ENCODE measurements around the gene APEH.
A peak's percentile ranks its signal among the peaks of the same experiment; 100 is the strongest.
"Not testable (repeated sequence)": the region's sequence is repeated elsewhere in the genome, so short reads cannot be mapped to it uniquely, and the experiment has no call there.

APEH gene

DNA sequence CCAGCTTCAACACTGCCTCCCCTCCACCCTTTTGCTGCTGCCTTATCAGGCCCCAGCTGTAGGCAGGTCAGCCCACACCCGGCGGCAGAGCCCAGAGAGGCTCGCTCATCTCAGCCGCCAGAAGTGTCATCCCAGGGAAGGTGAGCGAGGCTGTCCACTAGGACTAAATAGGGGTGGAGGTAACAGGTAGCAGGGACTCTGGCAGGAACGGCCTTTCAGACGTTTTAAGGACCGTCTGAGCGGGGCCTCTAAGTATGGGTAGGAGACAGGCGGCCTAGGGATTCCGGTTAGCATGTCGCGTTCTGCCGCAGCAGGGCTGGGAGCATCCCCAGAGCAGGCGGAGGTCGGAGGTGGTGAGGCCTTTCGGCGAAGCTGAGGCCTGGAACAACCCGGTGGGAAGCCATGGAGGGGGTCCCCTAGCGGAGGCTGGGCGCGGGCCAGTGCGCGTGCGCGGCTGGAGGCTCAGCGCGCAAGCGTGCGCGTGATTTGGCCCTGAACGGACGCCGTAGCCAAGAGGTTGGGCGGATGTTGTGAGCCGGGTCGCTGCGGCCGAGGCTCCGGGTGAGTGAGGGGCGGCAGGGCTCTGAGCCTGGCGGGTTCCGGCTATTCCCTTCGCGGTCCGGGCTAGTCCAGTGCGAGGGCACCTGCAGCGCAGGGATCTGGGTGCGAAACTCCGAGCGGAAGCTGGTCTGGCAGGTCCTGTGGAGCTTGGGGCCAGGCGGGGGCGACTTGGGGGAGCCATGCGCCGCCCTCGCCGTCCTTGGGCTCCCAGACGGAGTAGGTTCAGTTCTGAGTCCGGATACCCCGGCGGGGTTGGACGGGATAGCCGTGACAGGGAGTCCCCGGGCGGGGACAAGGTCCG lies 15.1 kb downstream of the APEH start, which contains the start of the genes MST1 and RNF123:
Gene MST1, minus strand, starts transcription at position 429 of the 862 bp plus-strand sequence. CDS start 783 bp downstream, outside the sequence.
Gene RNF123, plus strand, starts transcription at position 512 of the 862 bp plus-strand sequence. CDS start 1,609 bp downstream, outside the sequence.
- peak within 1 kb of the TSS; percentile 33 for H2AK5ac ChIP-seq (ENCODE audit: low read length)
- H3K27me3 ChIP-seq (ENCODE audit: insufficient read depth, low read length), result no peaks in the 10 kb centered on the region
- H2BK12ac ChIP-seq (ENCODE audit: low read length), result no peak within 1 kb of the TSS
- peak within 1 kb of the TSS; percentile 80 for H2AFZ ChIP-seq (ENCODE audit: insufficient read depth, low read length, poor library complexity)
- H3K9ac ChIP-seq (ENCODE audit: low read length), result peak within 1 kb of the TSS; percentile 88
- no CpG with 5 or more reads among the region's 66 CpGs for WGBS (ENCODE audit: extremely low coverage, insufficient coverage, insufficient read length)
- H3K4me1 ChIP-seq (ENCODE audit: control insufficient read depth in 1 of 2, insufficient read depth in 2 of 2, low read length in 2 of 2), result peaks cover 3 to 18% of the 10 kb centered on the region in 2 experiments
- peak within 1 kb of the TSS; percentile 48 for H3K4ac ChIP-seq (ENCODE audit: low read depth, low read length)
- H2BK120ac ChIP-seq (ENCODE audit: insufficient read depth, low read length, poor library complexity), result peak within 1 kb of the TSS; percentile 17
- peak; percentile 80 to 91 for DNase-seq
- H4K91ac ChIP-seq (ENCODE audit: low read depth, low read length), result peak within 1 kb of the TSS; percentile 81
- H4K8ac ChIP-seq (ENCODE audit: low read depth, low read length), result peak within 1 kb of the TSS; percentile 94
- peak within 1 kb of the TSS; percentile 99 for H3K4me2 ChIP-seq (ENCODE audit: low read length)
- peak within 1 kb of the TSS; percentile 83 for H3K14ac ChIP-seq (ENCODE audit: low read length)
- H4K12ac ChIP-seq (ENCODE audit: low read depth, low read length), result peak within 1 kb of the TSS; percentile 78
- peak within 1 kb of the TSS; percentile 8 for H2BK5ac ChIP-seq (ENCODE audit: low read depth, low read length, poor library complexity)
- peaks cover 3% of the 10 kb centered on the region in 2 experiments for H3K36me3 ChIP-seq (ENCODE audit: control insufficient read depth in 1 of 2, insufficient read depth in 2 of 2, low read length in 2 of 2)
- H3K79me1 ChIP-seq (ENCODE audit: low read length), result peaks cover 8% of the 10 kb centered on the region
- peak within 1 kb of the TSS; percentile 89 for H3K4me3 ChIP-seq (ENCODE audit: low read depth, low read length)
- peak within 1 kb of the TSS; percentile 51 for H3K27ac ChIP-seq (ENCODE audit: low read depth, low read length)
- H3K23ac ChIP-seq (ENCODE audit: low read length), result no peak within 1 kb of the TSS
- H3K18ac ChIP-seq (ENCODE audit: low read length), result peak within 1 kb of the TSS; percentile 44
- peaks cover under 1% of the 10 kb centered on the region for H3K9me3 ChIP-seq (ENCODE audit: insufficient read depth, low read depth, low read length)
- peaks cover 7% of the 10 kb centered on the region for H3K79me2 ChIP-seq (ENCODE audit: control insufficient read depth, insufficient read depth, low read length, poor library complexity)

DNA sequence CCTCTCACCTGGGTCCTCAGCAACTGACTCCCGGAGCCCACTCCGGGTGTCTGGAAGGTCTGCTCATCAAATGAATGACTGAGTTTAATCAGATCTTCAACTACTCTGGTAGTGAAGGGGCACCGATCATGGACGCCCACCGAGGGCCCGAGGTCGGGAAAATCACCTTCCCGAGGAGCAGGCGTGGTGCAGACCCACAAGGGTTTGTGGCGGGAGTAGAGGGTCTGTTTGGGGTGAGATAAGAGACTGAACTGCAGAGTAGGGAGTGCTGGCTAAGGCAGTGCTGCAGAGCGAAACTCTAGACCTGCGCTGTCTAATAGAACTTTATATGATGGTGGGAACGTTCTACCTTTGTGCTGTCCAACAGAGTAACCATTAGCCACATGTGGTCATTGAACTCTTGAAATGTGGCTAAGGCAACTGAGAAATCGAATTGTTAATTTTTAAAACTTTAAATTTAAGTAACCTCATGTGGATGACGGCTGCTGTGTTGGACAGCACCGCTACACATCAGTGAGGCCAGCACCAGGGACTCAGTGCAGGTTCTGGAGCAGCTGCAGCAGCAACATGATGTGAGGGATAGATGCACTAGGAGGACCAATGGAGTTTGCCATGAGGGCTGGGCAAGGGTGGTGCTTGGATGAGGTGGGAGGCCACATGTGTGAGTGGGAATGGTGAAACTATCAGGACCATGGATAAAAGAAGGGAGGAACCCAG lies 15.9 kb downstream of the APEH start:
- H3K18ac ChIP-seq (ENCODE audit: low read length), result peak overlapping the region; percentile 38
- H3K4me1 ChIP-seq (ENCODE audit: control insufficient read depth in 1 of 2, insufficient read depth in 2 of 2, low read length in 2 of 2), result peaks cover 3 to 18% of the 10 kb centered on the region in 2 experiments
- H3K4ac ChIP-seq (ENCODE audit: low read depth, low read length), result peak overlapping the region; percentile 13
- not testable (repeated sequence) for DNase-seq; H3K79me2 ChIP-seq (ENCODE audit: control insufficient read depth, insufficient read depth, low read length, poor library complexity); H2BK5ac ChIP-seq (ENCODE audit: low read depth, low read length, poor library complexity); H3K27ac ChIP-seq (ENCODE audit: low read depth, low read length); H2BK12ac ChIP-seq (ENCODE audit: low read length); H3K27me3 ChIP-seq (ENCODE audit: insufficient read depth, low read length); H2AK5ac ChIP-seq (ENCODE audit: low read length); H2AFZ ChIP-seq (ENCODE audit: insufficient read depth, low read length, poor library complexity); H3K23ac ChIP-seq (ENCODE audit: low read length); H3K79me1 ChIP-seq (ENCODE audit: low read length); H3K36me3 ChIP-seq (ENCODE audit: control insufficient read depth in 1 of 2, insufficient read depth in 2 of 2, low read length in 2 of 2); H3K9me3 ChIP-seq (ENCODE audit: insufficient read depth, low read depth, low read length)
- peak overlapping the region; percentile 86 for H4K8ac ChIP-seq (ENCODE audit: low read depth, low read length)
- peak overlapping the region; percentile 99 for H3K4me2 ChIP-seq (ENCODE audit: low read length)
- H4K12ac ChIP-seq (ENCODE audit: low read depth, low read length), result peak overlapping the region; percentile 55
- peak overlapping the region; percentile 62 for H3K14ac ChIP-seq (ENCODE audit: low read length)
- peak overlapping the region; percentile 15 for H2BK120ac ChIP-seq (ENCODE audit: insufficient read depth, low read length, poor library complexity)
- peak overlapping the region; percentile 88 for H3K9ac ChIP-seq (ENCODE audit: low read length)
- no CpG with 5 or more reads among the region's 16 CpGs for WGBS (ENCODE audit: extremely low coverage, insufficient coverage, insufficient read length)
- H4K91ac ChIP-seq (ENCODE audit: low read depth, low read length), result peak overlapping the region; percentile 53
- peak overlapping the region; percentile 89 for H3K4me3 ChIP-seq (ENCODE audit: low read depth, low read length)

DNA sequence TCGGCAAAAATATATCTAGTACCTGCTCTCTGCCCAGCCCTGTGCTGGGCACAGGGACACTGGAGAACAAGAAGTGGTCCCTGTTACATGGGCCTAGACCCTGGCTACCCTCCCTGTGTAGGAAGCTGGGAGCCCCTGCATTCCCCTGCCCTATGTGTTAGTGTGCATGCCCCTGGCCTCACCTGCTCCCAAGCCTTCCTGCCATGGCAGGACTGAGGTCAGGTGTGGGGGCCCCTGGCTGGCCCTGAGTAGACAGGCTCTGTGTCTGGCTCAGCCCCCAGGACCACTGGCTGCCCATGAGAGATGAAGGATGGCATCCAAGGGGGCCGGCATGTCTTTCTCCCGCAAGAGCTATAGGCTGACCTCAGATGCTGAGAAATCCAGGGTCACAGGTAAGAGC lies 16.7 kb downstream of the APEH start:
- H3K14ac ChIP-seq (ENCODE audit: low read length); H3K27me3 ChIP-seq (ENCODE audit: insufficient read depth, low read length); DNase-seq; H3K4me3 ChIP-seq (ENCODE audit: low read depth, low read length); H2BK120ac ChIP-seq (ENCODE audit: insufficient read depth, low read length, poor library complexity); H3K4me2 ChIP-seq (ENCODE audit: low read length); H3K23ac ChIP-seq (ENCODE audit: low read length); H3K79me1 ChIP-seq (ENCODE audit: low read length); H4K12ac ChIP-seq (ENCODE audit: low read depth, low read length); H2AK5ac ChIP-seq (ENCODE audit: low read length); H3K4ac ChIP-seq (ENCODE audit: low read depth, low read length); H2BK12ac ChIP-seq (ENCODE audit: low read length); H3K27ac ChIP-seq (ENCODE audit: low read depth, low read length); H4K91ac ChIP-seq (ENCODE audit: low read depth, low read length); H3K79me2 ChIP-seq (ENCODE audit: control insufficient read depth, insufficient read depth, low read length, poor library complexity); H2AFZ ChIP-seq (ENCODE audit: insufficient read depth, low read length, poor library complexity); H2BK5ac ChIP-seq (ENCODE audit: low read depth, low read length, poor library complexity); H3K36me3 ChIP-seq (ENCODE audit: control insufficient read depth in 1 of 2, insufficient read depth in 2 of 2, low read length in 2 of 2); H3K9ac ChIP-seq (ENCODE audit: low read length); H3K9me3 ChIP-seq (ENCODE audit: insufficient read depth, low read depth, low read length); H3K18ac ChIP-seq (ENCODE audit: low read length); H4K8ac ChIP-seq (ENCODE audit: low read depth, low read length): not testable (repeated sequence)
- no CpG with 5 or more reads among the region's 3 CpGs for WGBS (ENCODE audit: extremely low coverage, insufficient coverage, insufficient read length)
- H3K4me1 ChIP-seq (ENCODE audit: control insufficient read depth in 1 of 2, insufficient read depth in 2 of 2, low read length in 2 of 2), result peaks cover 3 to 16% of the 10 kb centered on the region in 2 experiments

DNA sequence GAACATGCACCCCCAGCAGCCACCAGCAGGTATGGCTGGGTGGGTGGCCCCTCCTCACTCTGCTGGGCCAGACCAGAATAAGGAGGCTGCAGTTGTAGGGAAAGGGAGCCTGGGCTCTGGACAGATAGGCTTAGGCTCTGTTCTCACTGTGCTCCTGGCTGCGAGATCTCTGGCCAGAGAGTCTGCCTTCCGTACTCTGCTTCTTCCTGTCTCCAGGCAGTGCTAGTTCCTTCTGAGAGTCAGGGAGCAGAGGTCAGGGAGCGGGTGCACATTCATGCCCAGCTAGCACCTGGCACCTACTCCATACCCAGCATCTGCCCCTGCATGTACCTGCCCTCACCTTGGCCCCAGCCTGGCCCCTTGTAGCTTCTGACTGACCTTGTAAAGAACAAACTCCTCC lies 17.3 kb downstream of the APEH start:
- H2AK5ac ChIP-seq (ENCODE audit: low read length); H2BK120ac ChIP-seq (ENCODE audit: insufficient read depth, low read length, poor library complexity); H3K79me2 ChIP-seq (ENCODE audit: control insufficient read depth, insufficient read depth, low read length, poor library complexity); H3K79me1 ChIP-seq (ENCODE audit: low read length); H3K14ac ChIP-seq (ENCODE audit: low read length); H4K8ac ChIP-seq (ENCODE audit: low read depth, low read length); H2AFZ ChIP-seq (ENCODE audit: insufficient read depth, low read length, poor library complexity); H2BK5ac ChIP-seq (ENCODE audit: low read depth, low read length, poor library complexity); H3K4me2 ChIP-seq (ENCODE audit: low read length); H2BK12ac ChIP-seq (ENCODE audit: low read length); H3K9ac ChIP-seq (ENCODE audit: low read length); H3K18ac ChIP-seq (ENCODE audit: low read length); H3K4ac ChIP-seq (ENCODE audit: low read depth, low read length); H3K9me3 ChIP-seq (ENCODE audit: insufficient read depth, low read depth, low read length); H3K27ac ChIP-seq (ENCODE audit: low read depth, low read length); H4K12ac ChIP-seq (ENCODE audit: low read depth, low read length); H3K27me3 ChIP-seq (ENCODE audit: insufficient read depth, low read length); H3K23ac ChIP-seq (ENCODE audit: low read length); DNase-seq; H3K4me3 ChIP-seq (ENCODE audit: low read depth, low read length); H3K36me3 ChIP-seq (ENCODE audit: control insufficient read depth in 1 of 2, insufficient read depth in 2 of 2, low read length in 2 of 2); H4K91ac ChIP-seq (ENCODE audit: low read depth, low read length): not testable (repeated sequence)
- peaks cover 3 to 14% of the 10 kb centered on the region in 2 experiments for H3K4me1 ChIP-seq (ENCODE audit: control insufficient read depth in 1 of 2, insufficient read depth in 2 of 2, low read length in 2 of 2)
- WGBS (ENCODE audit: extremely low coverage, insufficient coverage, insufficient read length), result no CpG with 5 or more reads among the region's 3 CpGs
